IPS-20b (cell line): ENCODE results near the gene SPATA17.
"Not testable (repeated sequence)": the region's sequence is repeated elsewhere in the genome, so short reads cannot be mapped to it uniquely, and the experiment has no call there.

Experiments used
- H3K27ac ChIP-seq: one replicate; pipeline ENCODE4 v1.5.1; 2013; ENCODE audit warnings: low read length
- H3K27me3 ChIP-seq: 2 replicates; pipeline ENCODE4 v1.6.1; 2013; ENCODE audit warnings: mild to moderate bottlenecking, low read length, inconsistent platforms; ENCODE audit not compliant: insufficient read depth
- H3K36me3 ChIP-seq: 2 replicates; pipeline ENCODE4 v1.6.1; 2013; ENCODE audit warnings: low read depth, mild to moderate bottlenecking, inconsistent platforms, low read length, moderate library complexity; ENCODE audit not compliant: insufficient read depth
- H3K4me1 ChIP-seq: 2 replicates; pipeline ENCODE4 v1.6.1; 2013; ENCODE audit warnings: mild to moderate bottlenecking, control low read depth, inconsistent platforms, low read length, moderate library complexity; ENCODE audit not compliant: insufficient read depth
- H3K4me3 ChIP-seq: 2 replicates; pipeline ENCODE4 v1.5.1; 2013; ENCODE audit warnings: mild to moderate bottlenecking, low read length, inconsistent platforms
- H3K9ac ChIP-seq: 2 replicates; pipeline ENCODE4 v1.6.1; 2013; ENCODE audit warnings: low read depth, mild to moderate bottlenecking, inconsistent platforms, low read length, moderate library complexity
- H3K9me3 ChIP-seq: 2 replicates; pipeline ENCODE4 v1.6.1; 2013; ENCODE audit warnings: mild to moderate bottlenecking, low read depth, low read length, inconsistent platforms; ENCODE audit not compliant: insufficient read depth

Gene SPATA17

GRCh38 chr1:217687511-217687910 lies 56.4 kb downstream of the SPATA17 start:
- Histone ChIP-seq H3K9ac (no peak overlapping the region), H3K4me3 (no peak overlapping the region), H3K9me3 (no peaks in the 10 kb centered on the region)

GRCh38 chr1:217696140-217696539 lies 65.0 kb downstream of the SPATA17 start:
- not testable (repeated sequence) for H3K27ac ChIP-seq, H3K4me1 ChIP-seq, H3K27me3 ChIP-seq, H3K9me3 ChIP-seq, H3K4me3 ChIP-seq, H3K36me3 ChIP-seq, H3K9ac ChIP-seq

More at GRCh38 chr1:217687511-217687910, 56.4 kb downstream of the SPATA17 start:
- Histone ChIP-seq H3K4me1 (no peaks in the 10 kb centered on the region), H3K36me3 (no peaks in the 10 kb centered on the region), H3K27me3 (no peaks in the 10 kb centered on the region), H3K27ac (no peak overlapping the region)

GRCh38 chr1:217703326-217703725 lies 72.2 kb downstream of the SPATA17 start:
- no peaks in the 10 kb centered on the region for H3K36me3 ChIP-seq
- H3K4me3 ChIP-seq: no peak overlapping the region
- no peak overlapping the region for H3K9ac ChIP-seq
- H3K27me3 ChIP-seq: no peaks in the 10 kb centered on the region
- no peaks in the 10 kb centered on the region for H3K4me1 ChIP-seq
- H3K9me3 ChIP-seq: no peaks in the 10 kb centered on the region
- no peak overlapping the region for H3K27ac ChIP-seq

- H3K9me3 ChIP-seq: no peaks in the 10 kb centered on the region
- H3K4me3 ChIP-seq: no peak overlapping the region
- H3K27ac ChIP-seq: no peak overlapping the region
- no peaks in the 10 kb centered on the region for H3K36me3 ChIP-seq
- H3K4me1 ChIP-seq: no peaks in the 10 kb centered on the region
- H3K9ac ChIP-seq: no peak overlapping the region
- H3K27me3 ChIP-seq: no peaks in the 10 kb centered on the region
These were observed 81.9 kb downstream of the SPATA17 start for GRCh38 chr1:217712925-217713597.

- no peaks in the 10 kb centered on the region for H3K27me3 ChIP-seq
- no peaks in the 10 kb centered on the region for H3K36me3 ChIP-seq
- H3K27ac ChIP-seq: no peak overlapping the region
- H3K4me1 ChIP-seq: no peaks in the 10 kb centered on the region
- H3K9ac ChIP-seq: no peak overlapping the region
- no peak overlapping the region for H3K4me3 ChIP-seq
- H3K9me3 ChIP-seq: no peaks in the 10 kb centered on the region
These were observed 84.5 kb downstream of the SPATA17 start for GRCh38 chr1:217715681-217716080.

GRCh38 chr1:217717959-217718358 lies 86.8 kb downstream of the SPATA17 start:
- Histone ChIP-seq H3K9me3 (no peaks in the 10 kb centered on the region), H3K27ac (no peak overlapping the region), H3K36me3 (no peaks in the 10 kb centered on the region), H3K27me3 (no peaks in the 10 kb centered on the region), H3K9ac (no peak overlapping the region), H3K4me3 (no peak overlapping the region), H3K4me1 (no peaks in the 10 kb centered on the region)

- no peaks in the 10 kb centered on the region for H3K4me1 ChIP-seq
- H3K27ac ChIP-seq: no peak overlapping the region
- no peak overlapping the region for H3K9ac ChIP-seq
- H3K27me3 ChIP-seq: no peaks in the 10 kb centered on the region
- H3K4me3 ChIP-seq: no peak overlapping the region
- H3K36me3 ChIP-seq: no peaks in the 10 kb centered on the region
- no peaks in the 10 kb centered on the region for H3K9me3 ChIP-seq
These were observed 87.7 kb downstream of the SPATA17 start for GRCh38 chr1:217718873-217719272.

- Histone ChIP-seq H3K9ac (no peak overlapping the region), H3K4me3 (no peak overlapping the region), H3K36me3 (no peaks in the 10 kb centered on the region), H3K27me3 (no peaks in the 10 kb centered on the region), H3K27ac (no peak overlapping the region), H3K9me3 (no peaks in the 10 kb centered on the region), H3K4me1 (no peaks in the 10 kb centered on the region)
These were observed 90.5 kb downstream of the SPATA17 start for GRCh38 chr1:217721692-217722091.

- Histone ChIP-seq H3K27me3 (no peaks in the 10 kb centered on the region), H3K9ac (no peak overlapping the region), H3K4me1 (no peaks in the 10 kb centered on the region), H3K27ac (no peak overlapping the region), H3K36me3 (no peaks in the 10 kb centered on the region), H3K4me3 (no peak overlapping the region), H3K9me3 (no peaks in the 10 kb centered on the region)
These were observed 103.8 kb downstream of the SPATA17 start for GRCh38 chr1:217734973-217735372.

GRCh38 chr1:217747156-217747769 lies 116.1 kb downstream of the SPATA17 start:
- Histone ChIP-seq H3K4me1 (no peaks in the 10 kb centered on the region), H3K9ac (no peak overlapping the region), H3K9me3 (no peaks in the 10 kb centered on the region), H3K36me3 (no peaks in the 10 kb centered on the region), H3K27me3 (no peaks in the 10 kb centered on the region), H3K4me3 (no peak overlapping the region), H3K27ac (no peak overlapping the region)

GRCh38 chr1:217769768-217770167 lies 138.6 kb downstream of the SPATA17 start:
- no peaks in the 10 kb centered on the region for H3K4me1 ChIP-seq
- H3K9me3 ChIP-seq: no peaks in the 10 kb centered on the region
- H3K9ac ChIP-seq: no peak overlapping the region
- H3K36me3 ChIP-seq: no peaks in the 10 kb centered on the region
- no peak overlapping the region for H3K27ac ChIP-seq
- H3K4me3 ChIP-seq: no peak overlapping the region
- no peaks in the 10 kb centered on the region for H3K27me3 ChIP-seq

- no peak overlapping the region for H3K4me3 ChIP-seq
- H3K4me1 ChIP-seq: no peaks in the 10 kb centered on the region
- H3K36me3 ChIP-seq: no peaks in the 10 kb centered on the region
- H3K9me3 ChIP-seq: no peaks in the 10 kb centered on the region
- no peak overlapping the region for H3K9ac ChIP-seq
- no peak overlapping the region for H3K27ac ChIP-seq
- no peaks in the 10 kb centered on the region for H3K27me3 ChIP-seq
These were observed 139.8 kb downstream of the SPATA17 start for GRCh38 chr1:217770918-217771317.
